Measurements from ENCODE around the gene TPT1. TPM values are rescaled to one million over a fixed set of nuclear protein-coding genes. Genes with fewer than 3 reads are reported as not detected.
"Not testable (repeated sequence)": the region's sequence is repeated elsewhere in the genome, so short reads cannot be mapped to it uniquely, and the experiment has no call there.

TPT1 gene
- total RNA-seq, 1 donor from 2014 or later, result 3,472 TPM

DNA sequence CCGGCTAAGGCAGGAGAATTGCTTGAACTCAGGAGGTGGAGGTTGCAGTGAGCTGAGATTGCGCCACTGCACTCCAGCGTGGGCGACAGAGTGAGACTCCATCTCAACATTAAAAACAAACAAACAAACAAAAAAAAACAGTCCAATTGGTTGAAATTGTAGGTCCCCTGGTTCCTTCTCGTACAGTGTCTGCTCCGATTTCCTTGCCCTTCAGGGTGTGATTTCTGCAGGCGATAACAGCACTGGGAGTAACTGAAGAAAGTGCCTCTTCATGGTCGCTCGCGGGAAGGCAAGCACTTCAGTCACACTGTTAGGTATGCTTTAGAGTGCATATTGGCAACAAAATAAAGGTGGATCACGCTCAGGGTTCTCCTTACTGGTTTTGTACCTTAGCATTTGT lies 39.7 kb downstream of the TPT1 start:
- Mint-ChIP-seq H3K4me1 (ENCODE audit: unreplicated experiment) (peaks cover 6% of the 10 kb centered on the region), H3K4me3 (no peak overlapping the region), H3K27me3 (peaks cover 6% of the 10 kb centered on the region), H3K36me3 (no peaks in the 10 kb centered on the region), H3K9me3 (no peaks in the 10 kb centered on the region), H3K27ac (no peak overlapping the region)
- TF ChIP-seq, protein P1, sequence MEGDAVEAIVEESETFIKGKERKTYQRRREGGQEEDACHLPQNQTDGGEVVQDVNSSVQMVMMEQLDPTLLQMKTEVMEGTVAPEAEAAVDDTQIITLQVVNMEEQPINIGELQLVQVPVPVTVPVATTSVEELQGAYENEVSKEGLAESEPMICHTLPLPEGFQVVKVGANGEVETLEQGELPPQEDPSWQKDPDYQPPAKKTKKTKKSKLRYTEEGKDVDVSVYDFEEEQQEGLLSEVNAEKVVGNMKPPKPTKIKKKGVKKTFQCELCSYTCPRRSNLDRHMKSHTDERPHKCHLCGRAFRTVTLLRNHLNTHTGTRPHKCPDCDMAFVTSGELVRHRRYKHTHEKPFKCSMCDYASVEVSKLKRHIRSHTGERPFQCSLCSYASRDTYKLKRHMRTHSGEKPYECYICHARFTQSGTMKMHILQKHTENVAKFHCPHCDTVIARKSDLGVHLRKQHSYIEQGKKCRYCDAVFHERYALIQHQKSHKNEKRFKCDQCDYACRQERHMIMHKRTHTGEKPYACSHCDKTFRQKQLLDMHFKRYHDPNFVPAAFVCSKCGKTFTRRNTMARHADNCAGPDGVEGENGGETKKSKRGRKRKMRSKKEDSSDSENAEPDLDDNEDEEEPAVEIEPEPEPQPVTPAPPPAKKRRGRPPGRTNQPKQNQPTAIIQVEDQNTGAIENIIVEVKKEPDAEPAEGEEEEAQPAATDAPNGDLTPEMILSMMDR (conservative IDR thresholded peaks at IDR 0.05), result no peak
- no peak for DNase-seq (ENCODE audit: extremely low spot score, unreplicated experiment)

DNA sequence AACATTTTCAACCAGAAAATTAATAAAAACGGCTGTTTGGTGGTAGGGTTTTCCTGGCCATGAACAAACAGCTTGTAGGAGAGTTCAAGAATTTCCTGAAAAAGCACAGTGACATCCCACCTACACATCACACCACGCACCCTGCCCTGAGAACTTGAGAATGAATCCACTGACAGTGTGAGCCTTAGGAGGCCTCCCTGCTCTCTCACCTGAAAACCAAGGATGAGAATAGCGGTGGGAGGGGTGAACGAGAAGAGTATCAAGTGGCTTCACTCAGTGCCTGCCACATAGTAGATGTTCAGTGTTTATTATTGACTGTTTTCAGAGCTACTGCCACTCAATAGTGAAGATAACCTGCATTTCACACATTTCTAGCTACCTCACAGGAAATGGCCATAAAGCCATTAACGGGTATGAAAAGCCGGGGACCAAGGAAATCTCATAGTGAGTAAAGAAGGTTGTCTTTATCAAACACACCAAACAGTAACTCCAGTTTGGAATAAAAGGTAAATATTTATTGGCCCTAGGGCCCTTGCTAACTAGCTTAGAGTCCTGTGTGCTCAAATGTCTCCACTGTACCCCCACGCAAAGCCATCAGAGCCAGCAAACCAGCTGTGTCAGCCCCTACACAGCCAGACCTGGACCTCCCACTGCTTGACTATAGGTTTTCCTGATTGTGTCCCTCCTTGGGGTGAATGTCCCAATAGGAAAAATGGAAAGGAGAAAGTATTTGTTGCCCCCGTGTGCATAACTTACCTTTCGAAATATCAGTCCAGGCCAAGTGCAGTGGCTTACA lies 40.6 kb downstream of the TPT1 start:
- Mint-ChIP-seq H3K27me3 (peaks cover 6% of the 10 kb centered on the region), H3K36me3 (no peaks in the 10 kb centered on the region), H3K27ac (no peak overlapping the region), H3K4me1 (ENCODE audit: unreplicated experiment) (peaks cover 6% of the 10 kb centered on the region), H3K9me3 (no peaks in the 10 kb centered on the region), H3K4me3 (no peak overlapping the region)
- TF ChIP-seq, protein P1 (conservative IDR thresholded peaks at IDR 0.05), result no peak
- no peak for DNase-seq (ENCODE audit: extremely low spot score, unreplicated experiment)

DNA sequence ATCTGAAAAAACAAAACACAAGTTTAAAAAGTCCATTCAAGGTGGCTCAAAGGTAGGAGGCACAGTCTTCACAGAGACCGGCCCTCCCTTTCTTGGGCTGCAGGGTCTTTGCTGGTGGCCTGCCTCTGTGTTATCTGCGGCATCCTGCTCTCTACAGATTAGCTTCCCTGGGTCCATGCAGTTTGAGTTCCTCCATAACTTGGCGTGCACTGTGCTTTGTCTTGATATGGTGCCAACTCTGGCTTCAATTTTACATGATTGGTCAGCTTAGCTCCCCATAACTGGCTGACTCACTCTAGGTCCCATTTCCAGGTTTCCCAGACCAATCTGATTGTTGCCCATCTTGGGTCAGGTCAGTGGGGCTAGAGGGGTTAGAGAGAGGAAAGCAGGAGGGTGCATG lies 41.8 kb downstream of the TPT1 start:
- no peak overlapping the region for H3K4me3 Mint-ChIP-seq
- no peaks in the 10 kb centered on the region for H3K36me3 Mint-ChIP-seq
- no peaks in the 10 kb centered on the region for H3K9me3 Mint-ChIP-seq

DNA sequence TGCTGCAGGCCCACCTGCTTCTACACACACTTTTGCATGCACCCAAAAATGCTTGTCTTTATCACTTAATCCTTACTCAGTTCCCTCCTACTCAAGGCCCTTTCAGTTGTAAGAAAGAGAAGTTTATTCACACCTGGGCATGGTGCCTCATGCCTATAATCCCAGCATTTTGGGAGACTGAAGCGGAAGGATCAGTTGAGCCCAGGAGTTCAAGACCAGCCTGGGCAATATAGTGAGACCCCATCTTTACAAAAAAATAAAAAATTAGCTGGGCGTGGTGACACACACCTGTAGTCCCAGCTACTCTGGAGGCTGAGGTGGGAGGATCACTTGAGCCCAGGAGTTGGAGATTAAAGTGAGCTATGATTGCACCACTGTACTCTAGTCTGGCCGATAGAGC lies 42.4 kb downstream of the TPT1 start:
- not testable (repeated sequence) for H3K27me3 Mint-ChIP-seq; H3K4me3 Mint-ChIP-seq; H3K36me3 Mint-ChIP-seq; H3K4me1 Mint-ChIP-seq (ENCODE audit: unreplicated experiment); DNase-seq (ENCODE audit: extremely low spot score, unreplicated experiment); H3K27ac Mint-ChIP-seq; H3K9me3 Mint-ChIP-seq

More for the DNA sequence above, 41.8 kb downstream of the TPT1 start:
- Mint-ChIP-seq H3K27ac (no peak overlapping the region), H3K4me1 (ENCODE audit: unreplicated experiment) (peaks cover 6% of the 10 kb centered on the region), H3K27me3 (peaks cover 6% of the 10 kb centered on the region)
- TF ChIP-seq, protein P1 (conservative IDR thresholded peaks at IDR 0.05), result no peak
- no peak for DNase-seq (ENCODE audit: extremely low spot score, unreplicated experiment)

DNA sequence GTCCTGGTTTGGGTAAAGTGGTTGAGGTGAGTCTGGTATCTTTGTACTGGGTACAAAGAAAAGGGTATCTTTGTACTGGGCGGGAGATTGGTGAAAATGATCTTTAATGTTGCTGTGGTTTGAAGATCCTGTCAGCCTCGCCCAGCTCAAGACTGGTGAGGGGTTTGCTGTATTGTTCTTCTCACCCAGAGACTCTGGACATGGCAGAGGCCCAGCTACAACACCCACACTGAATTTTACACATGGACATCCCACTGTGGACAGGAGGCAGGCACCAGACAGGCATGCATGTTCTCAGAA lies 42.8 kb downstream of the TPT1 start:
- Mint-ChIP-seq H3K27me3 (peaks cover 6% of the 10 kb centered on the region), H3K4me1 (ENCODE audit: unreplicated experiment) (peaks cover 6% of the 10 kb centered on the region), H3K36me3 (no peaks in the 10 kb centered on the region), H3K27ac (no peak overlapping the region), H3K9me3 (no peaks in the 10 kb centered on the region), H3K4me3 (no peak overlapping the region)
- DNase-seq (ENCODE audit: extremely low spot score, unreplicated experiment), result no peak
- TF ChIP-seq, protein P1 (conservative IDR thresholded peaks at IDR 0.05), result no peak

DNA sequence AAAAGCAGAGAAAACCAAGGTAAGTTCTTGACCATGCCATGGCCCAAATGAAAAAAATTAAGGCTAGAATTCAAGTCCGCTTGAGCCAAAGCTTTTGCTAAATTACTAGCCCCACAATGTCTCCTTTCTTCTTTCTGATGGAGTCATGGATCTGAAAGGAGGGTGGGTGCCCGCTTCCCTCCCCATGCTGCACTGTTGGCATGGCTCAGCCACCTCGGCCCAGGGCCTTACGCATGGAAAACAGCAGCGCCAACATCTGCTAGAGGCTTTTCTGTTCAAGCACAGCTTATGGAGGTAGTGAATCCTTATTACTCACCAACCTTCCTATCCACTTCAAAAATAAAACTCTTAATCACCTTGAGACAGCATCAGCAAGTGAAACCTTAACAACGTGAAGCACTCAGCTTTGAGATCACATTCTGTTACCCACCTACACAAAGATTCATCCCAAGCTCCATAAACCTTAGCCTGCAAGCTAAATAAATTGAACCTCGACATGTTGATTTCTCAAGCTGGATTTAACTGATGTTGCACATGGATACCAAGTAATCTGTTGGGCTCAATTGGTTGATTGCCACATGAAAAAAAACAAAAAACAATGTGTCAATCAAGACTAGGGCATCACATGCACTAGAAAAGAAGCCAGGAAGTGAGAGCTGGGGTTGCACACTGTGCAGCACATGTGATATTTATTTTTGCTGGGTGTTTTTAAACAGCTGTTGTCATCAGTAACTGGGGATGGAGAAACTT lies 43.4 kb downstream of the TPT1 start:
- Mint-ChIP-seq H3K9me3 (no peaks in the 10 kb centered on the region), H3K36me3 (no peaks in the 10 kb centered on the region), H3K4me3 (no peak overlapping the region), H3K27me3 (peaks cover 6% of the 10 kb centered on the region), H3K4me1 (ENCODE audit: unreplicated experiment) (peaks cover 3% of the 10 kb centered on the region), H3K27ac (no peak overlapping the region)
- TF ChIP-seq, protein P1 (conservative IDR thresholded peaks at IDR 0.05), result no peak
- DNase-seq (ENCODE audit: extremely low spot score, unreplicated experiment), result no peak

All from type B pancreatic cell (in vitro differentiated cells).